NCI-H446 (cell line): ENCODE results near the gene FCHSD2.
"Not testable (repeated sequence)": the region's sequence is repeated elsewhere in the genome, so short reads cannot be mapped to it uniquely, and the experiment has no call there.

Experiments used
- DNase-seq, 2 experiments: peaks; one replicate each; lab custom pipeline; 2025; lab: John Stamatoyannopoulos, UW

Gene FCHSD2

GRCh38 chr11:72869831-72870230, 272.3 kb downstream of the FCHSD2 start:
- DNase-seq: no peak

DNA sequence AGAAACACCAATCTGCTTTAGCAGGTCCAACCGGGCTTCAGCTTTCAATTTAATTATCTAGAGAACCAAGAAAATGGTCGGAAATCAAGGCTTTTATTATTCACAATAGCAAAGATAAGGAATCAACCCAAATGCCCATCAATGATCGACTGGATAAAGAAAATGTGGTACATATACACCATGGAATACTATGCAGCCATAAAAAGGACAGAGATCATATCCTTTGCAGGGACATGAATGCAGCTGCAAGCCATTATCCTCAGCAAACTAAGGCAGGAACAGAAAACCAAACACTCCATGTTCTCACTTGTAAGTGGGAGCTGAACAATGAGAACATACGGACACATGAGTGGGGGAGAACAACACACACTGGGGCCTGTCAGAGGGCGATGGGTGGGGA, 274.1 kb downstream of the FCHSD2 start:
- DNase-seq: no peak

DNA sequence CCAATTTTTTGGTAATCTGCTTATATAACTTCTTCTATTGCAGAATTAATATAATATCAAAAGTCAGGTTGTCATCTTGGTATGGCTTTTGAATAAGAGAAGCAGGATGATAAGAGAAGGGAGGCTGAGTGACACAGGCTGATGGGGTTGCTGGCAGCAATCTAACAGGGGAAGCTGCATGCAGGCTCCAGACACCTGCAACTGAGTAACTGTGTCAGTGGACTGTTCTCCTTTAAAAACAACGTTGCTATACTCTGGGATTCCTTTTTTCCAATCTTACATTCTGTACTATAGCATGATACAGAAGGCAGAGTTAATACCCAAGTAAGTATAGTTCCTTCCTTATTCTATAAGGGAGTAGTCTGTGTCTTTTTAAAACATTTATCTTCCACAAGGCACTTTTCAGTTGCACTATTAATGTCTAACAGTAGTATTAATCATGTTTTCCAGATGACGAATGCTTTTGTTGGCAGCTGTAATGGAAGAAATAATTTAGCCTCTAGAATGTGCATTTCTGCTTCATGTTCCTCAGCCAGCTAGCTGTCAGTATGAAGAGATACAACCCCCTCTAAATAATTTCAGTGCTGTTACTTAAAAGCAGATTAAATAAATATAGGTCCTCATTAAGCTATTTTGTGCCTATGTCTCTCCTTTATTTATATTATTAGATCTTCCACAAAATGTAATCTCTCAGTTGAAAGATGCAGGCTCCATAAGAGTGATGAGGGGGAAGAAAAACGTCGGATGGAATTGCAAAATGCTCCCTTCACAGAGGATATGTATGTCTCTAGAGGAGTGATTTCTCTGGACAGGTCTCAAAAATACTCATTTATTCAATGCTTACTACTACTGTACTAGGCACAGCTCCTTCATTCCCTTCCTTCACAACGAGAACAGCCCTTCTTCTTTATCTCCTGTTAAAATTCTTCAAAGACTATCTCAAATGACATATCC, 277.1 kb downstream of the FCHSD2 start:
- DNase-seq: peak; percentile 12 to 20

- DNase-seq: no peak
Observed at GRCh38 chr11:72863916-72864315, 278.2 kb downstream of the FCHSD2 start.

- no peak for DNase-seq
Observed at GRCh38 chr11:72863091-72863490, 279.0 kb downstream of the FCHSD2 start.

GRCh38 chr11:72860592-72860991, 281.5 kb downstream of the FCHSD2 start:
- no peak for DNase-seq

- DNase-seq: no peak
Observed at GRCh38 chr11:72860010-72860409, 282.1 kb downstream of the FCHSD2 start.

DNA sequence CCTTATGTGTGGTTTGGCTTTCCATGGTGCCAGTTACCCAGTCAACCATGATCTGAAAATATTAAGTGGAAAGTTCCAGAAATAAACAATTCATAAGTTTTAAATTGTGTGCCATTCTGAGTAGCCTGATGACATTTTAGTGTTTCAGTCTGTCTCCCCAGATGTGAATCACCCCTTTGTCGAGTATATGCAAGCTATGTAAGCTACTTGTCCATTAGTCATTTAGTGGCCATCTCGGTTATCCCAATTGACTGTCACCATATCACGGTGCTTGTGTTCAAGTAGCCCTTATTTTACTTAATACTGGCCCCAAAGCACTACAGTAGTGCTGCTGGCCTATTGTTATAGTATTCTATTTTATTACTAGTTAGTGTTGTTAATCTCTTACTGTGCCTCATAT, 283.0 kb downstream of the FCHSD2 start:
- no peak for DNase-seq

GRCh38 chr11:72858267-72858666, 283.9 kb downstream of the FCHSD2 start:
- DNase-seq: not testable (repeated sequence)

GRCh38 chr11:72856551-72857345, 285.4 kb downstream of the FCHSD2 start:
- no peak for DNase-seq

DNA sequence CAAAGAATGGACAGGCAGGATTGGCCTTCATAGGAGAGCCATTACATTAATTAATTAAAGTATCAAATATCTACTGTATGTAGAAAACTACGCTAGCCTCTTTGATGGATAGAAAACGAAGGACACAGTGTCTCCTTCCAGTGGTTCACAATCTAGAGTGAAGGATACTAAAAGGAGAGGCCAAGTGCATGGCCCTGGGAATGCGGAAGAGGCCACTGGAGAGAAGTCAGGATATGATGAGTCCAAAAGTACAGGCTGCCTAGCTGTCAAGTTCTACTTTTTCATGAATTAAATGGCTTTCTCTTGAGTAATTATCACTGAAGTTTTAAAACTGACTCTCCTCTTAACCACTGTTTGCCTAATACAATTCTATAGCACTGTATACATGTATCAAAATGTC, 286.1 kb downstream of the FCHSD2 start:
- no peak for DNase-seq

GRCh38 chr11:72851726-72852125, 290.4 kb downstream of the FCHSD2 start:
- no peak for DNase-seq

GRCh38 chr11:72850832-72851231, 291.3 kb downstream of the FCHSD2 start:
- DNase-seq: no peak

DNA sequence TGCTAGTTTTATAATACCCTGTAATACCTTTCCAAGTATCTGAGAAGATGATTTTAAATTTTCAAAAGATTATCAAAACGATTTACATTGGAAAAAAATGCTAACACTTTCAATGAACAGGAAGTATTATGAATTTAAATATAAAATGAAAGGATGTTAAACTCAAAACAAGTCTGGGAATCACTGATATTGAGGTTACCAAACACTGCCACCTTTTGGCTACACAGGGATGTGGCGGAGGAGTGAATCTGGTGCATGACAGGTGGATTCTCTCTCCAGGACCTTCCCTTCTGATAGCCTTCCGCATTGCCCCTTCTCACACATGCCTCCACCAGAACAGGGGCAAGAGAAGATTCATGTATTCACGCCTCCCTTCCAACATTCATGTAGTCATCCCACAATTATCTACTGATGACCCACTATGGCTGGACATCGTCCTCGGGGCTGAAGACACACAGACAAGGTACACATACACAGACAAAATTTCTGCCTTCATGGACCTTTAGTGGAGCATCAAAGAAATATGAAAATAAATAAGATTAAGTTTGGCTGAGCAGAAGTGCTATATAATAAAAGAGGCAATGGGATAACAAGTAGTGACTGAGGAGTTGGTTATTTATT, 293.2 kb downstream of the FCHSD2 start:
- peak; percentile 3 to 27 for DNase-seq

DNA sequence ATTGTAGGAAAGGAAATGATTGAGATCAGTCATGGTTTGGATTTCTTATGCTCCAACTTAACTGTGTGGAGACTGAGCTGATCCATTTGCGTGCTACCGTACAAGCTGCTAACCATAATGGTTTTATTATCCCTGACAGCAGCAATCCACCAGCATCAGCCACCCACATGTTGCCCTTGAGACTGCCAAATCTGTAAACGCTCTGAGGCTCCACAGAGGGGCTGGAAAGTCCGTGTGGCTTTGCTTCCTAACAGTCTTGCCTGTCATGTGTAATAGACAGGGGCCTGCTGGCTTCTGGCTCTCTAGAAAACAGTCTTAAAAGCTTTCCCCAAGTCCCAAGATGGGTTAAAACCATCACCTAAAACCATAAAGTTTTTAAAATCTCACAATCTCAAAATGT, 297.8 kb downstream of the FCHSD2 start:
- no peak for DNase-seq

DNA sequence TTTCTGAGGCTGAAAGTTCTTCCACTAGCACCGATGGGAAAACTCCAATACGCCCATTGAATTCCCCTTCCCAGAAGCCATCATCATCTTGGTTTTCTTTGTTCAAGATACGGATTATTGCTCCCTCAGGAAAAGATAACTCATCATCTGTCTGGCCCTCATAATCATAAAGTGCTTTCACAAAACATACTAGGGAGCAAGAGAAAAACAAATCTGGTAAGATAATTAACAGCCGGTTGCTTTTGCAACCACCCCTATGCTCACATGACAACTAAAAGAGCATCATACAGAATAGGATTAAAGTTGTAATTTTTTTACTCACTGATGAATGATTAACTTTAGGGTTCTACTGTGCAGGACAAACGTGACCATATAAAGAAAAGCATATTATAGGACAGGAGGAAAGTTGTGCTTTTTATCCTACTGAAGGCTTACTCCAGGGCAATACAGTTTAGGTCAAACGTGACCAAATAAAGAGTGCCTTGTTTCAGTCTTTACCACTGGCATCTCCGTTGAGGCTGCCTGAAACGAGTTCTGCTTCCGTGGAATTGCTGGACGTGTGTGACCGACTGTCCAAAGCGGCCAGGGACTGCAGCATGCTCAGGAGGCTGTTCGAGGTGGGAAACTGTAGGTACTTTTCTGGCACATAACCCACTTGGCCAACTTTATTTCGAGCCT, 299.3 kb downstream of the FCHSD2 start:
- DNase-seq: no peak

- DNase-seq: no peak
Observed at GRCh38 chr11:72842126-72842525, 300.0 kb downstream of the FCHSD2 start.

- no peak for DNase-seq
Observed at GRCh38 chr11:72841397-72841796, 300.7 kb downstream of the FCHSD2 start.

GRCh38 chr11:72840780-72841179, 301.3 kb downstream of the FCHSD2 start:
- no peak for DNase-seq

- DNase-seq: no peak
Observed at GRCh38 chr11:72838691-72839305, 303.3 kb downstream of the FCHSD2 start.

DNA sequence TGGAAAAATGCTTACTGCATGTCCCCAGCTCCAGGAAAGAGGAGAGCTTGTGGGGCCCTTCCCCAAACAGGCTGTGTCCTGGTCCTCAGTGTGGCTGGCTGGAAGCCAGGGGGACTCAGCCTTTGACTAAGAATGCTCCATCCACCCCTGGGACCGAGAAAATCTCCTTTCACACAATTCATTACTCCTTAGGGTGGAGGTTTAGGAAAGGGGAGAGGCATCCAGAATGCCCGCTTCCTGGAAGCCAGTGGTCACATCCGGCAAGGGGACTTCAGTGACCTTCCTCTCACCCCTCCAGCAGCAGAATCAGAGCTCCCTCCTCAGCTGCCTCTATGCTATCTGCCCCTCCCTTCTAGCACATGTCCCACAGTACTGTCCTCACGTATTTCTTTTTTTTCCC, 306.0 kb downstream of the FCHSD2 start:
- no peak for DNase-seq

DNA sequence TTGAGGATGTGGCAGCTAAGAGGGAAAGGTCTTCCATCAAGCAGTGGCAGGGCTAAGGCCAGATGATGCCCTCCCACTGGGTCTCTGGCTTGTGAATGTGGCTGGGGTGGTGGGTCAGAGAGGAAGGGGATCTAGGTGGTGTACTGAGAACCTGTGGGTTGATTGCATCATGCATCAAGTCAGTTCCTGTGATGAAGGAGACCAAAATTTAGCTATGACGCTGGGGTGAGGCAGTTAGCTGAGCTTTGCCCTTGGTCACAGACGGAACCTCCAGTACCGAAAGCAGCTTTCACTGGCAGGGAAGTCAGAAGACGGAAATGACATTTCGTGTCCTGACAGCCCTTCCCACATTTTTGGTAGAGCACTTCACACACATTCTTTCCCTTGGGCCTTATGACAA, 307.2 kb downstream of the FCHSD2 start:
- no peak for DNase-seq
